IPS-20b (cell line): Measurements from ENCODE around the gene PDE3B.
"Not testable (repeated sequence)": the region's sequence is repeated elsewhere in the genome, so short reads cannot be mapped to it uniquely, and the experiment has no call there.

Experiments
- H3K27ac ChIP-seq: one replicate; pipeline ENCODE4 v1.5.1; 2013; ENCODE audit warnings: low read length
- H3K27me3 ChIP-seq: 2 replicates; pipeline ENCODE4 v1.6.1; 2013; ENCODE audit warnings: mild to moderate bottlenecking, low read length, inconsistent platforms; ENCODE audit not compliant: insufficient read depth
- H3K36me3 ChIP-seq: 2 replicates; pipeline ENCODE4 v1.6.1; 2013; ENCODE audit warnings: low read depth, mild to moderate bottlenecking, inconsistent platforms, low read length, moderate library complexity; ENCODE audit not compliant: insufficient read depth
- H3K4me1 ChIP-seq: 2 replicates; pipeline ENCODE4 v1.6.1; 2013; ENCODE audit warnings: mild to moderate bottlenecking, control low read depth, inconsistent platforms, low read length, moderate library complexity; ENCODE audit not compliant: insufficient read depth
- H3K4me3 ChIP-seq: 2 replicates; pipeline ENCODE4 v1.5.1; 2013; ENCODE audit warnings: mild to moderate bottlenecking, low read length, inconsistent platforms
- H3K9ac ChIP-seq: 2 replicates; pipeline ENCODE4 v1.6.1; 2013; ENCODE audit warnings: low read depth, mild to moderate bottlenecking, inconsistent platforms, low read length, moderate library complexity
- H3K9me3 ChIP-seq: 2 replicates; pipeline ENCODE4 v1.6.1; 2013; ENCODE audit warnings: mild to moderate bottlenecking, low read depth, low read length, inconsistent platforms; ENCODE audit not compliant: insufficient read depth

The PDE3B gene

GRCh38 chr11:14667329-14667728 lies 23.7 kb downstream of the PDE3B start:
- not testable (repeated sequence) for H3K27ac ChIP-seq, H3K4me1 ChIP-seq, H3K9me3 ChIP-seq, H3K27me3 ChIP-seq, H3K36me3 ChIP-seq, H3K4me3 ChIP-seq, H3K9ac ChIP-seq

GRCh38 chr11:14668731-14669301 lies 25.2 kb downstream of the PDE3B start:
- Histone ChIP-seq H3K27me3 (no peaks in the 10 kb centered on the region), H3K4me3 (no peak overlapping the region), H3K27ac (no peak overlapping the region), H3K9ac (no peak overlapping the region), H3K4me1 (no peaks in the 10 kb centered on the region), H3K36me3 (no peaks in the 10 kb centered on the region), H3K9me3 (no peaks in the 10 kb centered on the region)

GRCh38 chr11:14669499-14669898 lies 25.9 kb downstream of the PDE3B start:
- Histone ChIP-seq H3K4me1 (no peaks in the 10 kb centered on the region), H3K27me3 (no peaks in the 10 kb centered on the region), H3K36me3 (no peaks in the 10 kb centered on the region), H3K9me3 (no peaks in the 10 kb centered on the region), H3K4me3 (no peak overlapping the region), H3K9ac (no peak overlapping the region), H3K27ac (no peak overlapping the region)

- Histone ChIP-seq H3K4me3 (no peak overlapping the region), H3K36me3 (no peaks in the 10 kb centered on the region), H3K27me3 (no peaks in the 10 kb centered on the region), H3K9ac (no peak overlapping the region), H3K4me1 (no peaks in the 10 kb centered on the region), H3K9me3 (no peaks in the 10 kb centered on the region), H3K27ac (no peak overlapping the region)
Measured at GRCh38 chr11:14669958-14670357, 26.4 kb downstream of the PDE3B start.

- Histone ChIP-seq H3K9me3 (no peaks in the 10 kb centered on the region), H3K36me3 (no peaks in the 10 kb centered on the region), H3K27ac (no peak overlapping the region), H3K4me1 (no peaks in the 10 kb centered on the region), H3K27me3 (no peaks in the 10 kb centered on the region), H3K9ac (no peak overlapping the region), H3K4me3 (no peak overlapping the region)
Measured at GRCh38 chr11:14672635-14673034, 29.0 kb downstream of the PDE3B start.

- Histone ChIP-seq H3K9me3 (no peaks in the 10 kb centered on the region), H3K9ac (no peak overlapping the region), H3K27ac (no peak overlapping the region), H3K27me3 (no peaks in the 10 kb centered on the region), H3K4me1 (no peaks in the 10 kb centered on the region), H3K36me3 (no peaks in the 10 kb centered on the region), H3K4me3 (no peak overlapping the region)
Measured at GRCh38 chr11:14673421-14673820, 29.8 kb downstream of the PDE3B start.

GRCh38 chr11:14673824-14674405 lies 30.3 kb downstream of the PDE3B start:
- Histone ChIP-seq H3K4me3 (no peak overlapping the region), H3K9ac (no peak overlapping the region)

GRCh38 chr11:14676068-14676467 lies 32.5 kb downstream of the PDE3B start:
- H3K4me1 ChIP-seq, result no peaks in the 10 kb centered on the region
- no peaks in the 10 kb centered on the region for H3K36me3 ChIP-seq
- no peak overlapping the region for H3K4me3 ChIP-seq
- H3K9me3 ChIP-seq, result no peaks in the 10 kb centered on the region
- no peak overlapping the region for H3K9ac ChIP-seq
- H3K27ac ChIP-seq, result no peak overlapping the region
- no peaks in the 10 kb centered on the region for H3K27me3 ChIP-seq

More at GRCh38 chr11:14673824-14674405, 30.3 kb downstream of the PDE3B start:
- Histone ChIP-seq H3K36me3 (no peaks in the 10 kb centered on the region), H3K9me3 (no peaks in the 10 kb centered on the region), H3K4me1 (no peaks in the 10 kb centered on the region), H3K27me3 (no peaks in the 10 kb centered on the region), H3K27ac (no peak overlapping the region)

GRCh38 chr11:14677146-14677545 lies 33.5 kb downstream of the PDE3B start:
- H3K9me3 ChIP-seq, result no peaks in the 10 kb centered on the region
- no peaks in the 10 kb centered on the region for H3K27me3 ChIP-seq
- no peaks in the 10 kb centered on the region for H3K36me3 ChIP-seq
- no peak overlapping the region for H3K27ac ChIP-seq
- no peaks in the 10 kb centered on the region for H3K4me1 ChIP-seq
- no peak overlapping the region for H3K9ac ChIP-seq
- no peak overlapping the region for H3K4me3 ChIP-seq

GRCh38 chr11:14678350-14678749 lies 34.7 kb downstream of the PDE3B start:
- Histone ChIP-seq H3K4me3 (no peak overlapping the region), H3K36me3 (no peaks in the 10 kb centered on the region), H3K4me1 (no peaks in the 10 kb centered on the region), H3K27ac (no peak overlapping the region), H3K9ac (no peak overlapping the region), H3K9me3 (no peaks in the 10 kb centered on the region), H3K27me3 (no peaks in the 10 kb centered on the region)

- no peaks in the 10 kb centered on the region for H3K9me3 ChIP-seq
- no peak overlapping the region for H3K27ac ChIP-seq
- H3K36me3 ChIP-seq, result no peaks in the 10 kb centered on the region
- H3K27me3 ChIP-seq, result no peaks in the 10 kb centered on the region
- no peak overlapping the region for H3K9ac ChIP-seq
- no peaks in the 10 kb centered on the region for H3K4me1 ChIP-seq
- no peak overlapping the region for H3K4me3 ChIP-seq
Measured at GRCh38 chr11:14679662-14680061, 36.1 kb downstream of the PDE3B start.

- not testable (repeated sequence) for H3K36me3 ChIP-seq, H3K4me1 ChIP-seq, H3K4me3 ChIP-seq, H3K9ac ChIP-seq, H3K27me3 ChIP-seq, H3K9me3 ChIP-seq, H3K27ac ChIP-seq
Measured at GRCh38 chr11:14684234-14684915, 40.8 kb downstream of the PDE3B start.
